HG03159 (cell line): Measurements from ENCODE around the gene C2orf49.
A peak's percentile ranks its signal among the peaks of the same experiment; 100 is the strongest.
"Not testable (repeated sequence)": the region's sequence is repeated elsewhere in the genome, so short reads cannot be mapped to it uniquely, and the experiment has no call there.

ENCODE experiments used
- ATAC-seq: cut with Tn5 transposase; IDR thresholded peaks from one replicate; pipeline ENCODE4 v1.9.1; 2021; ENCODE audit warnings: mild to moderate bottlenecking, moderate library complexity; ENCODE audit not compliant: unreplicated experiment

Gene C2orf49

DNA sequence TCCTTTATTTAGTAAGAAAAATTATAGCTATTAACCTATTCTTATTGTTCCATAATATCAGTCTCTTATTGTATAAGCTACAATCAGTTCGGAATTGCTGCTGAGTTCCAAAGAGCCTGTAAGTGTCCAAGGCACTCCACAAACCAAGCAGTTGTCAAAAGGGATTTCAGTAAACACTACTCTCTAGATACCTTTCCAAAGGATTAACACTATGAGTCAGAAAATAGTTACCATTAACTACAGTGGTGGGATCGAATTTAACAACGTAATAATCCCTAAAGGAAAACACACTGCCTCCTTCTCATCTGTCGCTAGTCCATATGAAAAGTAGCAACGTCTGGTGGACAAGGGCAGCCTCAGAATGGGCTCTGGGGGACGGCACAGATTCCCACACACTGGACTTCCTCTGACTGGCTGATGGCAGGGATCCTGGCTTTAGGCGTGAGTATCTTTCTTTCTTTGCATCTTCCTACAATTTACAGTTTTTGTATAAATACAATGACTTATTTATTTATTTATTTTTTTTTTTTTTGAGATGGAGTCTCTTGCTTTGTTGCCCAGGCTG is 16.6 kb upstream of the C2orf49 start:
- ATAC-seq: no peak

DNA sequence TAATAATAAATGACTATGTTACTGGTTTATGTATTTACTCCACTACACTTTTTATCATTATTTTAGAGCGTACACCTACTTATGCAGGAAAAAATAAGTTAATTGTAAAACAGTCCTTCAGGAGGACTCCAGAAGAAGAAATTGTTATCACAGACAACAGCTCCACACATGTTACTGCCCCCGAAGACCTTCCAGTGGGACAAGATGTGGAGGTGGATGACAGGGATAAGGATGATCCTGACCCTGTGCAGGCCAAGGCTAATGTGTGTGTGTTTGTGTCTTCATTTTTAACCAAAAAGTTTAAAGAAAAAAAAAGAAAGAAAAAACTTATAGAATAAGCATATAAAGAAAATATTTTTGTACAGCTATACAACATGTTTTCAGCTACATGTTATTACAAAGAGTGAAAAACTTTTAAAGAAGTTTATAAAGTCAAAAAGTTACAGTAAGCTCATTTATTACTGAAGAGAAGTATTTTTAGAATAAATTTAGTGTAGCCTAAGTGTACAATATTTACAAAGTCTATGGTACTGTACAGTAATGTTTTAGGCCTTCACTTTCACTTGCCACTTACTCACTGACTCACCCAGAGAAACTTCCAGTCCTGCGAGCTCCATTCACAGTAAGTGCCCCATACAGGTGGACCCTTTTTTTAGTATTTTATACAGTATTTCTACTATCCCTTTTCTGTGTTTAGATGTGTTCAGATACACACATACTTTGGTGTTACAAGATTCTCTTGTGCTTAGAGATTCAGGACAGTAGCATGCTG is 15.3 kb upstream of the C2orf49 start:
- no peak for ATAC-seq

DNA sequence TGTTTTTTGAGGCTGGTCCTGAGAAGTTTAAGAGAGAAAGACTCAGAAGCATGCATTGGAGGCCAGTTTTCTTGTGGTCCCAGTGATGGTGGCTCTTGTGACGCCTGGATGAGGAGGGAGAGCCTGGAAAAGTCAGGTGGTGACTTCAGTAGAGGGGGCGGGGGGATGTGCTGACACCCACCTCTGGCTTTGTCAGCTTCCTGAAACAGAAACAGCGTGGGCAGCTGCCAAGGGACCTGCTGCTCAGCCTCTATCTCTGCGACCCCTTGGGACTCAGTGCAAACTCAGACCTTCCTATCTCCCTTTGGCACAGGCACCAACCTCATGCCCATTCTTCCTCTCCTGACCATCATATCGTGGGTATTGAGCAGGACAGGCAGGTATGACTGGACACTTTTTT is 14.2 kb upstream of the C2orf49 start:
- ATAC-seq: no peak

DNA sequence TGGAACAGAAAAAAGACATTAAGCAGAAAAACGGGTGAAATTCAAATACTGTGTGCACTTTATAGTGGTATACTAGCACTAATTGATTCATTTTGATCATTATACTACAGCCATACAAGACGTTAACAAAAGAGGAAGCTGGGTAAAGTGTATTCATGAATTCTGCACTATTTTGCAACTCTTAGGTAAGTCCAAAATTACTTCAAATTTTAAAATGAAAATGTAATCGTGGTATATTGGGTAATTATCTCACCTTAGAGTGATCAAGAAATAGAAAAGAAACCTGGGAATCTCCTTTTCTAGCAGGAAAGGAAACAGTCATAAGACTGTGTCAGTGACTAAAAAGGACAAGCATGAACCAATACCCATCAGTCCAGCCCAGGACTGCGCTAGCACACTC is 13.2 kb upstream of the C2orf49 start:
- ATAC-seq: no peak

DNA sequence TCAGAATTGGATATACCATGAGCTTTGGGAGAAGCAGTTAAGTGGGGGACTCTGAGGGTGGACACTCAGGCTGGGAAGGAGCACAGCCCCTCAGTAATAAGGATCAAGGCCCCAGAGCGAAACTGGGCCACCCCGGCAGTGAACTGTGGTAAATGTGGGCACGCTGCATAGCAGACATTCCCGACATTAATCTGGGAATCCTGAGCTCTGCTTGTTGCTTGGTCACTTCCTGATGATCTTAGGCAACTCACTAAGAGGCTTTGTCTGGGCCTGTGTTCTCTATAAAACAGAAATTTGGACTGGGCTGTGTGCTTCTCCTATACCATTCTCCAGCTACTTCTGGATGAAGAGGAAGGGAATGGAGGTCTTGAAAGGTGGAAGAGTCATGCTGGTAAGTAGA is 12.6 kb upstream of the C2orf49 start:
- ATAC-seq: no peak

DNA sequence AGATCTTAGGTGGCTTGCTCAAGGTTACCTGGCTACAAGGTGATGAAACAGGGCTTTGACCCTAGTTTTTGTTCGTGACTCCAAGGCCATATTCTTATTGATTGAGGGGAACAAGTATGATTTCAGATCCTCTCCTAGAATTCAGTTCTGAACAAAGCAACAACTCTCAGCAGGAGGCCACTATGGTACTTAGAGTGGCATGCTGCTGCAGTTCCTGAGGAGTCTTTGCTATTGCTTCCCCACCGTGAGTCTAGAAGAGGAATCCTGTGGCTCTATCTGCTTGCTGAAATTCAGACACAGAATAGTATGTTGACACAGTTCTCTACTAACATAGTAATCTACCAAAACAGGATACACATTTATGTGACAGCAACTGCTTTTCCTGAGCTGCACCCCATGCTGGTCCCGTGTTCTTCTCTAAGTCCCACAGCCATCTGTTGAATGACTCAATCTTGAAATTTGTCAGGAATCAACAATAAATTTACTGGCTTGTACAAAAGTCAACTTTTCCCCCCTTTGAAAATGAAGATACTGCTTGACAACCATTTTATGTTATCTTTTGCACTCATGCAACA is 11.9 kb upstream of the C2orf49 start:
- ATAC-seq: no peak

DNA sequence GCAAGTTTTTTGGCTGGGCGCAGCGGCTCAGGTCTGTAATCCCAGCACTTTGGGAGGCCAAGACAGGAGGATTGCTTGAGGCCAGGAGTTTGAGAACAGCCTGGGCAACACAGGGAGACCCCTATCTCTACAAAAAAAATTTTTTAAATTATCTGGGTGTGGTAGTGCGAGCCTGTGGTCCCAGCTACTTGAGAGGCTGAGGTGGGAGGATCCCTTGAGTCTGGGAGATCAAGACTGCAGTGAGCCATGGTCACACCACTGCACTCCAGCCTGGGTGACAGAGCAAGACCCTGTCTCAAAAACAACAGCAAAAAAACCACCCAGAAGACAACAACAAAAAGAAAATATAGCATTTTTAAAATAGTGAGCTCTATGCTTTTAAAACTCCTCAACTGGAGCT is 10.1 kb upstream of the C2orf49 start:
- ATAC-seq: not testable (repeated sequence)

DNA sequence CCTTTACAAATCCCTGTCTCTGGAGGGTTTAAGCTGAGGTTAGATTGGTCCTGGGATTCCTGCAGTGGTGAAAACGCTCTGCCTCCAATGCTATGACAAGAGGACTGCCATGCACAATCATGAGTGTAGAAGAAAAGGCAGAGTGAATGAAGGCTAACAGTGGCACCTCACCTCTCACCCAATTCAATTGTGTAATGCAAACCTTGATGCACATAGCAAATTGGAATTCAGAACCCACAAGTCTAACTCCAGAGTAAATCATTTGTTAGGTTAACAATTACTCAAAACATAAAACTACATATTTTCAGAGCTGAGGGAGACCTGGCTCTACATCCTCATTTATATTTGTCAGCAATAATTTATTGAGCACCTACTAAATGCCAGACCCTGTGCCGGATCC is 9.7 kb upstream of the C2orf49 start:
- no peak for ATAC-seq

DNA sequence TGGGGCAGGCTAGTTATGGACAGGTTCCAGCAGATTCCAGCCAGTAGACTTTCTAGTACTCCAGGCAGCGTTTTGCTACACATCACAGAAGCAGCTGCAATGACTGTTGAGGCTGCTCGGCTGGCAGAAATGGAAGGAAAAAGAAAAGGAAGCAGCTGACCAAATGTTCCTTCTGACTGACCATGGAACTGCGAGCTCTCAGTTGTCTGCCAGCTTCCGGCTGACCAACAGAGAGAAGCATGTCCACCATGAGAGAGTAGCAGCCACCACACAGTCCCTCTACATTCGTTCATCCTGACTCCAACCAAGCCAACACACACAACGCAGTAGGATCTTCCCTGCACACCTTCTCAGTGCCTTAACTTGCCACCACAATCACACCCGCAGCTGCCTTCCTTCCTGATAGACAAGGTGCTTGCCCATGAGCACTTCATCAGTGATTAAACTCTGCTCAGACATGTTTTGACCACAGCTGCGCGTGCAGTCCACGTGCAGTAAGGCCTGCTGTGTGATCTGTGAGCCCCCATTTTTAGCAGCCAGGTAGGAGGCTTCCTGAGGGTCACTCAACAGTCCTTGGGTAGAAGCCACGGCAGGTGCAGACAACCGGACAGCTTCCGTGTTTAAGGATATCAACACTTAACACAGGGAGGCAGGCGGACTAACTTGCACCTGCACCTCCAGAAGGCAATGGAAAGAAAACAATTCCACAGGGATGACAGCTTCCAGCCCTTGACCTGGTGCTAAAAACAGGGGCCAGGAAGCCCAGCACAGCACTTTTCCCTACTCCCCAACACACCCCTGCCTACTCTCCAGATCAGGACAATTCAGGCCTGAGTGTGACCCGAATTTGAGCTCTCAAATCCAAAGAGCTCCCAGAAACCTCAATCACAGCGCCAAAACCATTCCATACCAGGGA is 8.8 kb upstream of the C2orf49 start:
- no peak for ATAC-seq

DNA sequence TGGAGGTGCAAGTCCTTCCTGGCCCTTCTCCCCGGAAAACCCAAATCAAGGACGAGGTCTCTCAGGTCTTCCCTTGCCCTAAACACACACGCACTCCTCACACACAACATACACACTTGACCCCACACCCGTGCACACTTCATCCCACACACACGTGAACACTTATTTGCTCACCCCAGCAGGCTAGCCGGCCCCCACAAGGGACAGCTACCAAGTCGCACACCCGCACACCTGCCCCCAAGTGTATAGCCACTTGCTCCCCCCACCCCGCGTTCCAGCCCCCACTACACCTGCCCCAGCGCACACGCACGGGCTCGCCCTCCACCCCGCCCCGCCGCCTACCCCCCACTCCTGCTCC is 8.2 kb upstream of the C2orf49 start:
- ATAC-seq: peak; percentile 17

DNA sequence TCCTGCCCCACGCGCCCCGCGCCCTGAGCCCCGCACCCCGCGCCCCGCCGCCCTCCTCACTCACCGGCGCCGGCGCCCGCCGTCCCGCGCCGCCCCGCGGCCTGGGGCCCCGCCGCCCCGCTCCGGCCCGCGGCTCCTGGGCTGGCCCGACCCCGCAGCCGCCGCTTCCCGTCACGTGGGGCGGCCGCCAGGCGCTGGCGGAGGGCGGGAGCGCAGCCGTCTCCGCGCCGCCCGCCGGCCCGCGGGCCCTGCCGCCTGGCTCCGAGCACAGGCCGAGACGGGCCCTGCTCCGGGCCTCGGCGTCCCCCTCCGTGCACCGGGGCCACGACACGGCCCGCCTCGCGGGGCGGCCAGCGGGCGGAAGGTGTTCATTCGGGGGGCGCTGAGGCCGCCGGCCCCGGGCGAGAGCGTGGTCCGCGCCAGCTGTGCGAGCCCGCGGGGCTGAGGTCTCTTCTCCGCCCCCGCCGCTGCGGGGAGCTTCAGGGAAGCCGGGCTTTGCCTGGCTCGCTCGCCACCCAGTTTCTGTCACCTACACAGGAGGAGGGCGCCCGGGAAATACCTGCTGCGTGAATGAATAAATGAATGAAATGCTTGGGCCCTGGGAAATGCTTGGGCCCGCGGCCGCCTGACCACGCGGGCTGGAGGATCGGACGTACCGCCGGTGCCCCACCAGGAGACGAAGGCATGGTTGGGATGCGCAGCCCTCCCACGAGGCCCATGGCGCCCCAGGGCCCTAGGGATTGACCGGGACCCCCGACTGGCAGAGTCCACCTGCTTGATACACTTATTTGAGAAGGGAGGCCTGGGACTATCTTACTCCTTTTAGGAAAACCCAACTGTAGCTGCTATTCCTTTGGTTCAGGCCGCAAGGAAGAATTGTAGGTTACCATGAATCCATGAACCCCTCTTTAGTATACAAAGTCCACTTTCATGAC is 7.5 kb upstream of the C2orf49 start, which contains the start of gene TGFBRAP1:
Gene TGFBRAP1, minus strand, starts transcription at position 175 of the 935 bp plus-strand sequence. CDS start 21,434 bp downstream, outside the sequence.
- peak; percentile 72 for ATAC-seq

DNA sequence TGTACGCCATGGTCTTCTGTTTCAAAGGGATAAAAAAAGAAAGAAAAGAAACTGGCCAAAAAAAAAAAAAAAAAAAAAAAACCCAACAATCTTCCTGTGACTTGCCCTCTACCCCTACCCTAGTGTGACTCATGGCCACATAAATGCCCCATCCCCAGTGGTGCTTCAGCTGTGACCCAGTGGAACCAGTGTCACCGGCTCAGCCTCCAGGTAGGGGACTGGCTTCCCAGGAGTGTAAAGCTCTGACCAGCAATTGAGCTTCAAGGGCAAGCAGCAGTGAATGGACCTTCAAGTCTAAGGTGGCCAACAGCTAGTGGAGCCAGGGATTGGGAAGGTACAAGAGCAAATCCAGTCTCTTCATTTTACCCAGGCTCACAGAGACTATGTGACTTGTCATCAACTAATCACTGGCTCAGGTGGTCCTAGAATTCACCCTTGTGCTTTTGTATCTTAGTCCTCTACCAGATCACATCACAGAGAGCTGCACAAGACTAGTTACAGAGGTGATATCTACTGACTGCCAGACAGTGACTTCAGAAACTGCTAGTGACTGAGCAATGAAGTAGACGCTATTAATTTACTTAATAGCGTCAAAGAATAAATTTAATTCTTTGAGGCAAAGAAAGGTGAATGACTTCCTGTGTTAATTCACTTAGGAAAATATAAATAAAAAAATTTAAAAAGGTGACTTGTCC is 6.5 kb upstream of the C2orf49 start:
- ATAC-seq: no peak

DNA sequence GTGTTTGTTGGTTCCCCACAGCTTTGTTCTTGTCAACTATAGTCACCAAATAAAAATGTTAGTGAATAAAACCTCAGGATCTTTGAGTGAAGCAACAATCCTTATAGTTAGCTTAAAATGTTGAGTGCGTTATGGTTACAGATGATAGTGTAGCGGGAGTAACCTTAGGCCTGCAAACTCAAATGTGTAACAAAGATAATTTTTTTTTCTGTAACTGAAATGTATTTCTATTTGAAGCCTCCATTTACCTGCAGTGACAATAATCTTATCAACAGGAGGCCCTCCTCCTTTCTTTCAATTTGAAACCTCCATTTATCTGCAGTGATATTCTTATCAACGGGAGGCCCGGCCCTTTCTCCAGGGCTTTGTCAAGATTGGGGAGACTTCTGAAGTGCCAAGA is 3.1 kb upstream of the C2orf49 start:
- no peak for ATAC-seq

DNA sequence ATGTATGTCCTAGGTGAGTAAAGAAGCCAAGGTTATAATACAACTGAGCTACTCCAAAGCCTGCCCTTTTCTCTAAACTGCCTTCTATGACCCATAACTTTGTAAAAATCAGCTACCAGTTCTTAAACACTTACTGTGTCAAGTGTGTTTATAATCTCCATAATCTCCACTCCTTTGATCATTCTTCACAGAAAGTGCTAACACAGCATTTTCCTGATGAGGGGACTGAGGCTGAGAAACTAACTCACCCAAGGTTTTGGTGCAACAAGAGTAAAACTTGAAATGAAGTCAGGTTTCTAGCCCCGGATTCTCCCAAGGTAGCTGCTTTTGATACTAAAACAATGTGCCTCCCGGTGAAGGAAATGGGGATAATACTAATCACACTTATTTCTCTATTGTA is 1.9 kb upstream of the C2orf49 start:
- no peak for ATAC-seq

DNA sequence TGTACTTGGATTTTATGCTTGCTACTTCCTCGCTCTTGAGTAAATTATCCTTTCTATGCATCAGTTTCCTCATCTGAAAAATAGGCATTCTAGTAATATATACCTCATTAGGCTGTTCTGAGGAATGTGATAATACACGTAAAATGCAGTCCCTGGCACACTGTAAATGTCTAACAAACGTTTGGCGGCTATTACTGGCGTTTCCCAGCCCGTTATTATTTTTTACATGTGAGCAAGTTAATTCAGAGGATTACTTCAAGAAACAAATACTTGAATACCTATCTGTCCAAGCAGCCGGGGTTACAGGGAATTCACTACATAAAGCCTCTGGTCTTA is 586 bp upstream of the C2orf49 start:
- no peak for ATAC-seq

DNA sequence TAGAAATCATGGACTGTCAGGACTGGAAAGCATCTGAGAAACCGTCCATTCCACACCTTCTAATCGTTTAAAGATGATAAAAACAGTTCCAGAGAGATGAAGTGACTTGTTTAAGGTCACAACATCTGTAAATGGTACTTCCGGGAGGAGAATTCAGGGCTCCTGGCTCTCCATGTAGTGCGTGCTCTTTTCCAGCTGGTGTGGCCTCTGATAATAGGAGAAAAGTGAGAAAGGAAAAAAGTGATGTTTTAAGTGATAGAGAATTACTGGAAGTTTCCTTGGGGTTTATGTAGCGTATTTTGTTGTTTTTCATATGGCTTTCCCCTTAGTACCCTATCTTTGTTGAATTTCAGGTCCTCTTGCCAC is 663 bp downstream of the C2orf49 start:
- ATAC-seq: peak; percentile 23

DNA sequence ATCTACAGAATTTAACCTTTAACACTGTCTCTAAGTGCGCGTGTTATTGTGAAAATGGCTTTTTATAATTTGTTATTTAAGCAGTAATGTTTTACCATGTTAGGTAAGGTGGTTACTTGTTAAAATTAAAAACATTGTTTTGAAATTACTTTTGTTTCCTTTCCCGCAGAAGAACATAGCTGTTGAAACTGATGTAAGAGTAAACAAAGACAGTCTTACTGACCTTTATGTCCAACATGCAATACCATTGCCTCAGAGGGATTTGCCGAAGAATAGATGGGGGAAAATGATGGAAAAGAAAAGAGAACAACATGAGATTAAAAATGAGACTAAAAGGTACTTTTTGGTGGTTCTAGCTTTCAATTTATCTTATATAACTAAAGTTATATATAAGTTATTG is 2.1 kb downstream of the C2orf49 start:
- no peak for ATAC-seq

DNA sequence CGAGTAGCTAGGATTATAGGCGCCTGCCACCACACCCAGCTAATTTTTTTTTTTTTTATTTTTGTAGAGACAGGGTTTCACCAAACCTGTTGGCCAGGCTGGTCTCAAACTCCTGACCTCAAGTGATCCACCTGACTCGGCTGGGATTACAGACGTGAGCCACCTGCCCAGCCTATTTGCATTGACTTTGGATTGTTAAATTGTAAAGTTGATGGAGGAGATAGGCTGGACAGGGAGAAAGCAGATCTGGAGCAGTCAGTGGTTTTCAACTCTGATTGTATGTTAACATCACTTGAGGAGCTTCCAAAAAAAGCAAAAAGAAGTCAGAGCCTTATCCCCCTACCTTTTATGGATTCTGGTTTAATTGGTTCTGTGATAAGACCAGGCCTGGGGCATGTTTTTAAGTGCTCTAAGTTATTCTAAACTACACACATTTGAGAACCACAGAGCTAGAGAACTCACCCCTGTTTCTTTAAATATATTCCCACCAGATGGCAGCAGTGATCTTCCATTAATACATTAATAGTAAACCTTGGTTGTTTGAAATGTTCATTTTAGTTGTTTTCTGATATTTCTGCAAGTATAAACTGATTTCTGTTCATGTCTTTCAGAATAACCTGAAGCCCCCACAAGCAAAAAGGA is 7.5 kb downstream of the C2orf49 start:
- no peak for ATAC-seq

DNA sequence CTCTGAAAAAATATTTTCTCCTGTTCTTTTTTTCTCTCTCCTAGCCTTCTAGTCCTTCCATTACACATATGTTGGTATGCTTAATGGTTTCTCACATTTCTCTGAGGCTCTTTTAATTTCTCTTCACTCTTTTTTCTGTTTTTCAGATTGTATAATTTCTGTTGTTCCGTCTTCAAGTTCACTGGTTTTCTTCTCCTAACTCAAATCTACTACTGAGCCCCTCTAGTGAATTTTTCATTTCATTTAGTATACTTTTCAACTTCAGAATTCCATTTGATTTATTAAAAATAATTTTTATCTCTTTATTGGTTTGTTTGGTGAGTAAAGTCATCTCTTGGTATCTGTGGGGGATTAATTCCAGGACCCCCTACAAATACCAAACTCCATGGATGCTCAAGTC is 19.8 kb downstream of the C2orf49 start:
- no peak for ATAC-seq
